ENCODE results near the gene LPIN1.

DNA sequence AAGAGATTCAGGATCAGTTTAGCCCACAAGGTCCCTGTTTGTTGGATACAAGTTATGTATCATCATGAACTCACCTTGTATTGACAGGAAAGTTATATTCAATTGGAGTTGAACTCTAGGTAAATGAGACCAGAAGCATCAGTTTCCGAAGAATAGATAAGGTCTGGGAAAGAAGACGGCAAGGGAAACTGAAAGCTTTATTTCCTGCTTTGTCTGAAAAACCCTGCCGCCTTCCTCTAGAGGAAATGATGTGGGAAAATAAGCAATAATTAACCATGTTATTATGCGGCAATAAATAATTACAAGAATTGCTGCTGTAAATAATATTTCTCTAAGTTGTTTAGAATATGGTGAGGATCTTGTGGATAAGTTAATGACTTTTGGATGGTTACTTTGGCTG, 32.0 kb downstream of the LPIN1 start:
- no peak for TF ChIP-seq GATA2 (IDR thresholded peaks at IDR 0.05; ENCODE audit: low read depth, low read length)
- TF ChIP-seq GATA3 (IDR thresholded peaks at IDR 0.05; ENCODE audit: low read depth, low read length) = no peak

Data from SH-SY5Y (cell line).